CD4-positive, alpha-beta T cell treated with Interleukin-2 at 100 ng/mL for 4 hours (primary cell): ENCODE results near the gene TMPRSS7.

Source experiments
- DNase-seq: peaks from one replicate; pipeline ENCODE4 v3.0.0-alpha.2; 2020; ENCODE audit warnings: low spot score

The TMPRSS7 gene

DNA sequence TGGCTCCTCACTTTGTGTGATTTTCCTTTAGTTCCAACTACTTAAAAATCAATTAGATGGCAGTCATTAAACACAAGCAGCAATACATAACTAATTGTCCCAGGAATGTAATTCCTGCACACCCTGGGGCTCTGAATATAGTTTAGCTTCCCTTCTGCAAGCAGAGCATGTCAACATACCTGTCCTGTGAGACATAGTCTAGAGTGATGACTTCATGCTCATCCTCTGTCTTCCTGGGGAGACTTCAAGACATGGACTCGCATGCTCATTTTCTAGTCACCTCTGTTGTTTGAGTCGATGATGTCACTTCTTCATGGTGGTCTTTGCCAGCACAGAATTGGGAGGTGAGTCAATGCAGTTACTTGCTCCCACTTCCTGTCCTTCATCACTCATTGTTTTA, 67.4 kb downstream of the TMPRSS7 start:
- no peak for DNase-seq

DNA sequence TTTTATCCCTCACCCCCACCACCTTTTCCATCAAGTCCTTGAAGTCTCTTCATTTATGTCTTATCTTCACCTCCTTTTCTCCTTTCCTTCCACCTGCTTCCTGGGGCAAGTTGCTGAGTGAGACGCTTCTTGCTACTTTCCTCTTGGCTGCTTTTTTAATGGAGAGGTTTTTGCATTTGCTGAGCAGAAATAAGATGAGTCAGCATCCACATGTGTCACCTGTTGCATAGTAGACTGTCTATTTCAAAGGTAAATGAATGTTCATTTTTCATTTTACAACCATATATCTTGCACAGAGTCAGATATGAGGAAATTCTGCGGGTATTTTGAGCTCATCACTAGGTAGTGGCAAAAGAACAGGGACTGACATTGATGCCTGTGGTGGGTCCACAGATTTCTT, 70.2 kb downstream of the TMPRSS7 start:
- no peak for DNase-seq

DNA sequence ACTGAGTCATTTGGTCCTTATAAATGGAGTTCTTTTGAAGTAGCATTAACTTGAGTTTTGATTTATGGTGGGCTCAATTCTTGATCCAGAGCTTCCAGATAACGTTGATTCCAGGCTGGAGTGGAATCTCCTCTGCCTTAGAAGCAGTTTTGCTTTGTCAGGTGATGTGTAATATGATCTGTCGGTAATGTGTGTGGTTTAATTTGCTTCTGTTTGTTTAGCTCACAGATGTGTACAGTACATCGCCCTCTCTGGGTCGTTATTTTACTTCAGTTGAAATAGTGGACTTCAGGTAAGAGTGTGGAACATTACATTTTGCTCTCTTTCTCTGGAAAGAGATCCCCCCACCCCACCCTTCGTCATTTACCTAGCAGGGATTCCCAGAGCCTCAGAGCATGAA, 74.8 kb downstream of the TMPRSS7 start:
- no peak for DNase-seq

DNA sequence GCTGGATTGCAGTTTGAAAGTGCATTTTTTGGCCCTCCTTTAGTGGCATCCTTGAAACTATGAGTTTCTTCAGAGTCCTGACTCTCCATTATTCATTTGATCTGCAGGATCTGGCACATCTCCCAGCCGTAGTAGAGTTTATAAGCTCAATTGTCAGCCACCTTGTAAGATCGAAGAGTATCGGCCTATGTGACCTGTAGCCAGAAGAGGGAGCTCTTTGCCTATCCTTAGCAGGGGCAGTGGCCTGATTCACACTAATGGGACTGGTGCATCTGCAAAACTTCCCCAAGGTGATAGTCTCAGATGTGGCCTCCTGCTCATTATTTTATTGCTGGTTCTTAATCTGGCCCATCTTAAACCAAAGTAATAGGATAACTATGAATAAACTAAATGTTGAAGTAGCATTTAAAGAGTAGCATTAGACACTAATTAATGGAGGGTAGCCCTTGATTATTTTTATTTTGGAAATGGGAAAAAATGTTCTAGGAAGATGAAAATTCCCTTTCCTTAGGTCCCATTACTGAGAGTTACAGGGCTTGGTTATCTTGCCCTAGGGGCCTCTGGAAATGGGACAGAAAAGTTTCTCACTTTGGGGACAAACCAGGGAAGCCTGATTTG, 77.4 kb downstream of the TMPRSS7 start:
- DNase-seq, result peak; percentile 85

DNA sequence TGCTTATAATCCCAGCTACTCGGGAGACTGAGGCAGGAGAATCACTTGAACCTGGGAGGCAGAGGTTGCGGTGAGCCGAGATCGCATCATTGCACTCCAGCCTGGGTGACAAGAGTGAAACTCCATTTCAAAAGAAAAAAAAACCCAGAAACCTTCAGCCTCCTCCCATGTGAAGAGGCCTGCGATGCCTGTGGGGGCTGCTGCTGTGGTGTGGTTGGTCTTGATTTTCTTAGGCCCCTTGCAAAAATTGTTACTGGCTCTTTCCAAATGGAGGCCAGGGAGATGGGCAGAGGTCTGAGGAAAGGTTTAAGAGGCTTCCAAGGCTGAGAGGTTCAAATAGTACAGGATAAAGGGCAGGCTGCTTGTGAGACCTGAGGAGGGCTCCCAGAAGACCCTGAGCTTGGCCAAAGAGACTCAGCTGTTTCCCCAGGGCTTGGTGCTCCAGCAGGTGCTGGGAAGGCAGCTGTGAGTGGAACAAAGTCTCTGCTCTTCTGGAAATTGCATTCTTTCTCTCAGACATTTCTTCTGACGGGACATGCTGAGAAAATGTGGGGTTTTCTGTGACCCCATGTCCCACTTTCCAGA, 80.1 kb downstream of the TMPRSS7 start:
- no peak for DNase-seq

DNA sequence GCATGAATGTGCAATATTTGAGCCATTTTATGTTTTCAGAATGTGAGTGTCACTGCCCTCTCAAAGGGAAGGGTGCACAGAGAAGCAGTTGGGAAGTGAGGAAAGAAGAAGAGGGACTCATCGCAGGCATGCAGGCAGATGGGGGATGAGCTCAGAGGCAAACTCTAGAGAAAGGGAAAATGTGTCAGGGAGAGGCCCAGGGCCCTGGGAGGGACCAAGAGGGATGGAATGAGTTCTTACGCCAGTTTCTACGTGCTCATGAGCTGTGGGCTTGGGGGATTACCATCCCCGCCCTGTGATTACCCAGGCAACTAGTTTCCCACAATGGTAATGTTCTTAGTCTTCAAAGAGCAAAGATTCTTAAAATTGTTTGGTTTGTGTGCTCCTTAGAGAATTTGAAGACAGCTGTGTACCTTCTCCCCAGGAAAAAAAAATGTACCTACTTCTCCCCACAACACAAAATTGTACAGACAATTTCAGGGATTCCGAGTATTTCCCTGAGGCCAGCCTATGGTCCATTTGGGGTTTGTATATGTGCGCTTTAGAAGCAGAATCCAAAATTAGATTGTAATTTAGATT, 80.7 kb downstream of the TMPRSS7 start:
- DNase-seq, result no peak

DNA sequence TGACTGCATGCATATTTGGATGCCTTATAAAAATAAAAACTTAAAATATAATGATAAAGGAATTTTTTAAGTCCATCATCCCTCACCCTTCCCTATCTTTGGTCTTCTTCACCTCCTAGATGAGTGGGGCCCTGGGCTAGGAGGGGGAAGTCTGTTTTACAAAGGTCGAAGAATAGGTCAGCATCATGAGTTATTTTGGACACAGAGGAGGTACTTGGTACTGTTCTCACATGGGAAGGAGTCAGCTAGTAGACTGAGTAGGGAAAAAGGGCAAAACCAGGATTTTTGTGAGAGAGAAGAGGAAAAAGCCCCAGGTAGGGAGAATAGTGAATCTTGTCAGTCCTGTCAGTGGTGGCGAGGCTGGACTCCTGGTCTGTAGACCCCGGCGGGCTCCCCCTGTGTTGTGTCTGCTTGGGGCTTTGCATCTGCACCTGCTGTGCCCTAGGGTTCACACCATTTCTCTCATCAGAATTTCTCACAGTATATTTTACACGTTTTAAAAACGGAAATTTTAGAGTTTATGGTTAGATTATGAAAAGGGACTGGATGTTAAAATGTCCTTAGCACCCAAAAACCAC, 81.4 kb downstream of the TMPRSS7 start:
- DNase-seq, result no peak

DNA sequence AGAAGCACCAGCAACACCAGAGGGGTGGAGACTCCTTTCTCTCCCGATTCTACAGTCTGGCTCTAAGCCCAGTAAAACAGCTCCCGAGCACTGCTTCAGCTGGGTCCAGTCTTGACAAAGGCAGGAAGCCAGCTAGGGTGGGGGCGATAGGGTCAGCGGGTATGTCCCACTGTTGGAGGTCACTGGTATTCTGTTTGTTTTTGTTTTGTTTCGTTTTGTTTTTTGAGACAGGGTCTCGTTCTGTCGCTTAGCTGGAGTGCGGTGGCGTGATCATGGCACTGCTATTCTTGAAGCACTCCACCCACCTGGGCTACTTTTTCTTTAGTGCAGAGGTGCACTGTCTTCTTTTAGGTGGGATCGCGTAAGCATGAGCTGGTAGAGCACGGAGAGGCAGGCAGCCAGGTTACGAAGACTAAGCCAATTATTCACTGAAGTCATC, 82.2 kb downstream of the TMPRSS7 start:
- no peak for DNase-seq

DNA sequence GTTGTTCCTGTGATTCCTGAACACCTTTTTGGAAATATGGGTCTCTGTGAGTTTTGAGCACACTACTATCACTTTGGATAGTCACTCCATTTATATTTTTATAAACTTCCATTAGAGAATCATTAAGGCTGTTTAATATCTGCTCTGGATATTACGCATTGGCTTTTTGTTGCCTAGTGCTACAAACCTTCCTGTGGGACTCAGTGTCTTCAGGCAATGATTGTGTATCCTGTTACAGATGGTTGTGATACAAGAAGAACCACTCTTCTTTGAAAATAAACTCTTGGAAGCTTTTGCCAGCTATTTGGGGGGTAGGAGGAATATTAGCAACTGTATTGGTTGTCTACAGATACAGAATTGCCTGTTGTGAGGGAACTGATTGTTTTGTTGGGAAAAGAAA, 82.9 kb downstream of the TMPRSS7 start:
- DNase-seq, result no peak

DNA sequence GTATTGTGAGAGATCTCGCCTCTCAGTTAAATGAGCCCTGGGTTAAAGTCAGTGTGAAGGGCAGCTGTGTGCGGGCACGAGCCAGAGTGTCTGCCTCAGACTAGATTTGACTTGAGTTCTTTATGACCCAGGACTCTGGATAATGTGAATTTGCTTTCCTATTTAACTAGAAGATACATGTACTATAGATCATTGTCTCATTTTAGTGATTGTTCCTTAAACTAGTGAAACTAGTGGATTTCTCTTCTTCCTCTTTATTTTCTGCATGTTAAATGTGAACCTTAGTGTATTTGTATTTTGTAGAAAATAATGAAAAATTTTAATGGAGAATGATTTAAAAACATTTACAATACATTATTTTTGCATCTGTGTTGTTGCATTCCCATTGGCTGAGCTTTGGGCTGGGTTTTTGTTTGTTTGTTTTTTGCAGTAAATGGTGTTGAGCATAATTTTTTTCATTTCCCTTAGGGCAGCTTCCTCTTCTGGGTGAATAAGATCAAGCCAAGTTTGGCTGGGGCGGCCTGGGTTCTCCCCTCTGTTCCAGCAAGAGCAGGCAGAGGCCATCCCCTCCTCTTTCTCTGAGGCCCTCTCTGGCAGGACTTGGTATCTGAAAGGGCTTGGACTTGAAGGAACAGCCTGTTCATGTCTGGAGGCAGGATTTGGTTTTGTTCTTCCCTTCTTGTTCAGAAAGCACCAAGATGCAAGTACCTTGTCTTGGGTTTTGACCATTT, 83.5 kb downstream of the TMPRSS7 start:
- no peak for DNase-seq

DNA sequence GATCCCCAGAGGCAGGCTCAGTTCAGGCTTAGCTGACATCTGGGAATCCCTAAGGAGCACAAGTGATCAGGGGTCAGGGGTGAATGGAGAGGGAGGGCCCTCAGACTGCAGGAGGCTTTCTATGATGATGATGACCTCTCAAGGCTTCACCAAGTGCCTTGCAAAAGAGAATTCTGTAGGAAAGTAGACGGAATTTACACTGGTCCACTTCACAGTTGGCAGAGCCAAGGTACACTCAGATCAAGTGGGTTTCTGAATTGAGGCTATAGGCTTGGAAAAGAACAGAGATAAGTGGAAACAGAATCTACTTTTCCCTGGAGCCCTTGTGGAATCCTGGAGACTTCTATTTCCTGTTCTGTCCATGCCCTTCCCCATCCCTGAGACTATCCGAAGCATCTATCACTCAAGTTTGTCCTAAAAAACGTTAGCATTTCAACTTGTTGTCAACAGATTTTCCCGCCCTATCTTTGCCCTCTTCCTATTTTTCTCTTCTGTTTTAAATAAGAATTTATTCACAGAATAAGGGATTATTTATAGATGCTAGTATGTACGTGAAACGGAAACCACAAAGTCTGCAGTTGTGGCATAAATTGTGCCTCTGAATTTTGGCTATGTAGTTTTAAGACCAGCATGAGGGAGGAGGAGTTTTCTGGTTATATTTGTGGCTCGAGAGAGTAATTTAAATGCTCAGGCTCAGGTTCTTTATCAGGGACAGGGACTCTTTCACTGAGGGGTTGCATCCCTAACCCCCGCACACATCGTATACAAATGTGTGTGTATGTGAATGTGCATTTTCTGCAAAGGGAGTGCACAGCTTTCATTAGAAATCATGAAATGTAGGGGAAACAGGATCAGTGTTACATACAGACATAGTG, 85.7 kb downstream of the TMPRSS7 start:
- no peak for DNase-seq

DNA sequence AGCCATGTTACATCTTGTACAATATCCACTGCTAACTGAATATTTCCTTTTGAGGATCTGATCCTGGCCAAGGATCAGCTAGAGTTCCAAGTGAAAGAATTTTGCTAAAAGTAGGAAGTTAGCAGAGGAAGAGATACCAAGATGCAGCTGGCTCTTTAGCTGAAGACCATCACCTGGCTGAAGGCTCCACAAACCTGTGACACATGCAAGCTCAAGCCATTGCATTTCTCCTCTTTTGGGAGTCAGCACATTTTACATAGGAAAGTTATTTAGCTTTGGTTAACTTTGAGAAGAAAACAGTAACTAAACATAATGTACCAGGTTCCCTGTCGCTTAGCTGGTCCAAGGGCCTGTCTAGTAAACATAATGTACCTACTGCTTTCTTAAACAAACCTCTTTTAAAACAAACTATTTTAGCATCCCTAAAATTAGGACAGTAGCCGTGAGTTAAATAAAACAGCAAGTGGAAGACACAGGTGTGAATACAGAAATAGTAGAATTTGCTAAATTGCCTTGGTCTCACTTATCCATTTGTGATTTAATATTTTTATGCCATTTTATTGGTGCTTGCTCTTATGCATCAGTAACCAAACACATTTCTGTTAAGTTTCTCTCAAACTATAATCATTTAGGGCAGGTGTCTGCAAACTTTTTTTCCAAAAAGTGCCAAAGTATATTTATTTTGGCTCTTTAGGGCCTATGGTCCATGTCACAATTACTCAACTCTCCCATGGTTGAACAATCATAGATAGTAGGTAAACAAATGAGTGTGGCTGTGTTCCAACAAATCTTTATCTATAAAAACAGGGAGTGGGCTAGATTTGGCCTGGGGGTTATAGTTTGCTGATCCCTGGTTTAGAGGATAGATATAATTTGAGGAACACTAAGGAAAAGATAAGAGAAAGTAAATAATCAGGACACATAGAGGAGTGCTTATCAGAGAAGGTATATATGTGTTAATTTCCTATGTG, 87.3 kb downstream of the TMPRSS7 start:
- no peak for DNase-seq

DNA sequence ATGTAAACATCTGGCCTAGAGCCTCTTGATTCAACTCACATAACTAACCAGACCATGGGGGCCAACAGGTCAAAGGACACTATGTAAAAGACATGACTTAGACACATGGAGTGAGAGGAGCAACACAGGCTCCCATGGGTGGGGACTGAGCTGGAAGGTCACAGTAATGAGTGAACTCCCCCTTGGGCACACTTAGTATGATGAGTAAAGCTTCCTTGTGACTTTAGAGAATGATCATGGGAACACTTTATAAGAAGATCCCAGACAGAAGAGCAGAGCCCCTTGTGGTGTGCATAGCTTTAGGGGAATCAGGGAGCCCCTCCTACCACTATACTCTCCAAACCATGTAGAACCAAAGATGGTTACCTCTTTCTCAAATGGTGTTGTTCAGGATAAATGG, 88.3 kb downstream of the TMPRSS7 start:
- no peak for DNase-seq

DNA sequence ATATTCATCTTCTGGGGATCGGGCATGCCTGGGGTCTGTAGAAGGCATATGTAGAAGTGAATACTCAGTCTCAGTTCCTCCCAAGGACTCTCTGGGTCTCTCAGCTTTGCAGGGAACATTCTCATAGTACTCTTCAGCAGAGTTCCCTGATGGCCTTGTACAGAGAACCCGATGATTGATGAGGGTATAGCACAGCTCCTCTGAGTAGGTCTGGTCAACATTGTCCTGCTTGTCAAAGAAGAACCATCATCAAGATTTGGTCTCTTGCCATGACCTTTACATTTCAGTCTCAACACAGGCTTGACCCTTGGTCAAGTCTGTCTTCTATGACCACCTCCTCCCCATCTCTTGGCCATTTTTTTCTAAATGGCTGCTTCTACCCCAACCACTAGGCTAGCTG, 89.0 kb downstream of the TMPRSS7 start:
- DNase-seq, result no peak

DNA sequence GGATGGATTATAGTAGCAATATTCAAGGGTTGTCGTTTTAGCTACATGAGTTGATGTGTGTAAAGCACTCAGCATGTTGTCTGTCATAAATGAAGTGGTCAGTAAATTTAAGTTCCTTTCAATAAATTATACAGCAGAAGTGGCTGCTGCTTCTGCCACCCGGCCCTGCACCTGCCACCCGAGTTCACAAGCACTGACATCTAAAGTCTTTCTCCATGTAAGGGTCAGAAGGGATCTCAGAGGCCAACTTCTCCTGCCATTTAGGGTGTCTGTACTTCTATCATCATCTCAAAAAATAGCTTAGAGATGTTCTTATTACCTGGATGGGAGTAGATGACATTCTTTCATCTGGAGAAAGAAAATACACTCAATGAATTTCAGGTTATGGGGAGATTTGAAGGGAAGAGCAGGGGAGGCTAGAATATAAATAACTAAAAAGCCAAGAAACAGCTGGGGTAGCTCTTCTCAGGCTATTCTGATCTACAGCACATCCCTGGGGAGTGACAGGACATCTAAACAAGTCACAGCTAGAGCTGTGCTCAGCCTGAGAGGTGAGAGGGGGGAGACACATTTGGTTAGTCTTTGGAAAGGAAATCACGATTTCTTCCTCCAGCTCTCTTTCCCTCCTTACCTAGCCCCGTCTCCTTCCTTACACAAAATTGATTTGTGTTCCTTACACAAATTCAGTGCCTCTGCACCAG, 90.5 kb downstream of the TMPRSS7 start:
- no peak for DNase-seq

DNA sequence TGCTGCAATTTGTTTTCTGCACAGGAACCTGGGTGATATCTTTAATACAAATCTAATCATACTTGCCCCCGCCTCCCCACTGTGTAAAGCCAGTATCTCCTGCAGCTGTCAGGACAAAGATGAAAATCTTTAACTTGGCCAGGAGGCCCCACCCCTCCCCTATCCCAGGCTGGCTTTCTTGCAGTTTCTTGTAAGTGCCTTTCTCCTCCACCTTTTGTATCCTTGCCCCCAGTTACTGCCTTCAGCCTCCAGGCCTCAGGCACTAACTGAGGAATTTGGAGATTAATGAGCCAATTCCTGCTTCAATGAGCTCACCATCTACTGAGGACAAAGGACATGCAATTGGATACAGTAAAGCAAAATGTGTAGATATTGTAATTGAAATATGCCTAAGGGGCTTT, 92.0 kb downstream of the TMPRSS7 start:
- DNase-seq, result no peak

DNA sequence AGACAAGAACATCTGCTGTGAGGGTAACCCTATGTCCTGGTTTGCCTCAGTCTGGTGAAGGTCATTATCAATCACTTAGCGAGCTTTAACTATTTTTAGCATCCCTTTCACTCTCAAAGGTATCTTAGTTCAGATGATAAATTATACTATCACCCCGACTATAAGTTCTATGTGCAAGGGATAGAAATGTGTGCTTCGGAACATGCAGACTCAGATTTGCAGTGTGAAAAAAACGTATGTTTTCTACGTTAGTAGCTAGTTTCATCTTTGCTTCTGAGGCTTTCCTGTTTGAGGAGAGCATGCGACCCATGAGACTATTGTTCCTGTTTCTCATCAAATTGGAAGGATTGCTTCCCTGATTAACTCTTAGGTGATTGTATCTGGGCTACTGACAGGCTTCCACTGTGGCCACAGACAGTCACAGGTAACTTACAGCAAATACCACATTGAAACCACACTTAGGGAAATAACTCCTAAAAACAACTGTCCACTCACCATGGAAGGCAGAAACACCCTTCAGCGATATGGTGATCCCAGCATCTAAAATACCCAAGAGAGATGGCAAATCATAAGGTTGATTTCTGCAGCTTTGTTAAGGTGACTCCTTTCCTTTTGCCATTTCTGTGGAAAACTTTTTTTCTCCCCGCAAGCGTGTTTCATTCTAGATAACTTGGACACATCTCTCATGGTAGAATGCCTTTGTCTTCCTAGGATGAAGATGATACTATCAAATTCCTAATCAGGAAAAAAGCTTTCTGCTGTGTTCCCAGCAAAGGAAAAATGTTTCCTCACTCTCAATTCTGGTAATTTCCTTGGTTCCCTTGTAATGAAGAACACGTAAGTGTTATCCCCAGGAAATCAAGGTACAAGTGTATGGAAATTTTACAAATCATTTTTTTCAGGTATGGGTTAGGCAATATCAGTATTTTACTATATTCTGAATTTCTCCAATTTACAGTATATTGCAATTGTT, 93.3 kb downstream of the TMPRSS7 start:
- no peak for DNase-seq

DNA sequence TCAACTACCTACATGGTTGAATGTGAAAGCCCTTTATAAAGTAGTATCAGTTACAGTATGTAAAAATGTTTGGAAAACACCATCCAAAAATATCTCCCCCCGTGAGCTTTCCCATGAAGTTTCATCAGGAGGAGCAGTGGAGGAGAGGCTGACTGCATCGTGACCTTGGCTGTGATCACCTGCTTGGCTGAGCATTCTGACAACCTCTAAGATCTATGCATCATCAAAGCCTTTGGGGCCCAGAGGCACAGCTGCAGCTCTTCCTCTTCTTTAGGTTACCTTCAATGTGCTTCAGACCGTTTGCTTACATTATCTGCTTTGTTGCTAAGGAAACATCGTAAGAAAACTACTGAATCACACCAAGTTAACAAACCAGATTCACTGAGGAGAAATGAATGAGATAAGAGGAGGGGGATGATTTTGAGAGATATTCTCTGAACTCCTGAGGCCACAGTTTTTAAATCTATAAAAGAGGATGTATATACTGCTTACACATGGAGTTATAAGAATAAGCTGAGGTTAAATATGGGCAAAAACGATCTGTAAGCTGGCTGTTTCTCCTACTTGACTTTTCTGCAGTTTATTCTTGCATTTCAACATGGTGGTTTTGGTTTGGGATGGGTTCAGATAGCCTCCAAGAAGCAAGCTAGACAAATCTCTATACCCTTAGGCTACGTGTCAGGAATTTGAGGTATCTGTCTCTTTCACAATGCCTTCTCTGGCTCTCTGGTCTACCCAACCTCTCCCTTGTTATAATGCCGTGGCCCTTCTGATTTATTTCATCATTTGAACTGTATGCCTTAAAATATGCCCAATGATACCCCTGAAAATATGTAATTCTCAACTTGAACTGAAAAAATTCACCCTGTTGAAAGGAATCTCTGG, 94.5 kb downstream of the TMPRSS7 start:
- peak; percentile 85 for DNase-seq
